B cell (primary cell): Measurements from ENCODE around the gene ENTREP3. TPM values are rescaled to one million over a fixed set of nuclear protein-coding genes. Genes with fewer than 3 reads are reported as not detected.

Source experiments
- ATAC-seq: fragments of 200-7000 bp; cut with Tn5 transposase; one replicate; pipeline ENCODE4 v1.10.0; 2021; ENCODE audit warnings: low read depth, mild to moderate bottlenecking, moderate number of reproducible peaks, moderate library complexity
- CTCF ChIA-PET: fragments of 350-600 bp; sonication (Branson Sonifier 250); formaldehyde crosslinking; loops from one replicate; lab custom pipeline; 2021; ENCODE audit warnings: antibody characterized with exemption, inconsistent platforms; lab: Charles Lee
- POLR2A ChIA-PET: fragments of 350-600 bp; sonication (Branson Sonifier 250); formaldehyde crosslinking; loops from one replicate; lab custom pipeline; 2021; ENCODE audit warnings: antibody characterized with exemption; lab: Charles Lee
- DNase-seq: peaks from one replicate; pipeline ENCODE4 v3.0.0; 2013
- H2AFZ ChIP-seq: 2 replicates; pipeline ENCODE4 v1.6.1; 2012; ENCODE audit warnings: mild to moderate bottlenecking, low read depth, low read length; ENCODE audit not compliant: insufficient read depth, poor library complexity, severe bottlenecking
- H3K27ac ChIP-seq, 2 donors: 1 replicate in 1 of 2; 2 replicates in 1 of 2; pipeline ENCODE4 v1.5.1; 2012 to 2013; ENCODE audit warnings: low read length in 2 of 2, mild to moderate bottlenecking in 2 of 2, moderate library complexity in 1 of 2
- H3K27me3 ChIP-seq, 4 experiments: fragments of 200-600 bp in 1 of 4; sonication (generic) in 1 of 4; replicated peaks in 1 of 4; 1 replicate in 2 of 4; 2 replicates in 2 of 4; pipeline versions ENCODE4 v1.6.1 to v1.7.0; 2013 to 2016; ENCODE audit warnings: low read length in 3 of 4, mild to moderate bottlenecking in 2 of 4, mixed read lengths in 1 of 4, moderate library complexity in 1 of 4; ENCODE audit not compliant: insufficient read depth in 4 of 4, control insufficient read depth in 3 of 4; ENCODE audit errors: control extremely low read depth in 1 of 4
- H3K36me3 ChIP-seq, 2 experiments: replicated peaks in 1 of 2; 1 replicate in 1 of 2; 2 replicates in 1 of 2; pipeline versions ENCODE4 v1.6.1 to v1.7.1; 2013; ENCODE audit warnings: low read length in 1 of 2; ENCODE audit not compliant: insufficient read depth in 2 of 2, control insufficient read depth in 1 of 2; ENCODE audit errors: control extremely low read depth in 1 of 2, extremely low read depth in 1 of 2
- H3K4me1 ChIP-seq, 2 donors: fragments of 200-600 bp in 1 of 2; sonication (generic) in 1 of 2; 1 replicate in 1 of 2; 2 replicates in 1 of 2; pipeline versions ENCODE4 v1.5.1 to v1.6.1; 2013 to 2017; ENCODE audit warnings: low read length in 2 of 2; ENCODE audit not compliant: control insufficient read depth in 2 of 2, insufficient read depth in 2 of 2
- H3K4me2 ChIP-seq: replicated peaks from 2 replicates; pipeline ENCODE3; 2012; ENCODE audit warnings: mild to moderate bottlenecking, low read depth, low read length; ENCODE audit not compliant: poor library complexity, severe bottlenecking
- H3K4me3 ChIP-seq, 5 experiments: fragments of 200-600 bp in 1 of 5; sonication (generic) in 1 of 5; 1 replicate in 3 of 5; 2 replicates in 2 of 5; pipeline versions ENCODE4 v1.5.1 to v1.7.0; 2011 to 2016; ENCODE audit warnings: low read length in 4 of 5, mild to moderate bottlenecking in 4 of 5, low read depth in 2 of 5, control low read depth in 1 of 5, moderate library complexity in 1 of 5; ENCODE audit not compliant: insufficient read depth in 1 of 5; ENCODE audit errors: control extremely low read depth in 1 of 5, extremely low read depth in 1 of 5
- H3K79me2 ChIP-seq: fragments of 200-600 bp; sonication (generic); one replicate; pipeline ENCODE4 v1.6.0; 2016; ENCODE audit warnings: low read length; ENCODE audit not compliant: control insufficient read depth, insufficient read depth
- H3K9ac ChIP-seq: fragments of 200-600 bp; sonication (generic); 2 replicates; pipeline ENCODE4 v1.6.1; 2017; ENCODE audit warnings: mild to moderate bottlenecking, low read length, moderate library complexity
- H3K9me3 ChIP-seq, 3 donors: one replicate each; pipeline versions ENCODE4 v1.6.1 to v1.7.1; 2013; ENCODE audit warnings: low read length in 2 of 3; ENCODE audit not compliant: control insufficient read depth in 2 of 3, insufficient read depth in 1 of 3; ENCODE audit errors: control extremely low read depth in 1 of 3
- H4K20me1 ChIP-seq: 2 replicates; pipeline ENCODE4 v1.6.0; 2012; ENCODE audit warnings: mild to moderate bottlenecking, low read length; ENCODE audit not compliant: insufficient read depth, control insufficient read depth, poor library complexity, severe bottlenecking
- H3K27ac Mint-ChIP-seq: one replicate; pipeline ENCODE4 v1.8.0; 2021; ENCODE audit warnings: mixed read lengths
- H3K27me3 Mint-ChIP-seq: one replicate; pipeline ENCODE4 v1.8.0; 2021; ENCODE audit warnings: mixed read lengths
- H3K4me1 Mint-ChIP-seq: one replicate; pipeline ENCODE4 v1.8.0; 2021; ENCODE audit warnings: mixed read lengths
- H3K4me3 Mint-ChIP-seq: one replicate; pipeline ENCODE4 v1.8.0; 2021; ENCODE audit warnings: mixed read lengths
- H3K9me3 Mint-ChIP-seq: one replicate; pipeline ENCODE4 v1.8.0; 2022; ENCODE audit warnings: mixed read lengths; ENCODE audit not compliant: insufficient read depth
- CTCF ChIP-seq: fragments of 200-600 bp; IDR thresholded peaks from one replicate; pipeline ENCODE4 v1.8.0; 2022; ENCODE audit warnings: antibody characterized with exemption, mild to moderate bottlenecking
- EZH2 ChIP-seq: IDR thresholded peaks from 2 replicates; pipeline ENCODE4 v1.6.1; 2012; ENCODE audit warnings: borderline replicate concordance, low read depth, mild to moderate bottlenecking, moderate library complexity, low read length; ENCODE audit not compliant: insufficient read depth, poor library complexity, severe bottlenecking
- WGBS: methylation state at CpG from one replicate; pipeline ENCODE4 v1.1.5; 2013; ENCODE audit warnings: missing lambda C conversion rate; ENCODE audit not compliant: insufficient coverage; 5-methylcytosine and 5-hydroxymethylcytosine counted together
- intact Hi-C: fragments of 100-400 bp; cut with micrococcal nuclease; formaldehyde crosslinking; loops from one replicate; pipeline ENCODE4 v1.10.0; 2022
- polyA plus RNA-seq: library from polyadenylated mRNA; depleted of rRNA; stranded (reverse); fragments of >200 nt; gene quantifications from 2 replicates; pipeline ENCODE4 v1.2.3, GENCODE V29; 2012
- total RNA-seq, 2 donors: library from RNA; stranded (reverse); fragments of 120-200 nt in 1 of 2; gene quantifications; 1 replicate in 1 of 2; 2 replicates in 1 of 2; pipeline versions ENCODE4 v1.2.3 to v1.2.4, GENCODE V29; 2013 to 2022

Gene ENTREP3
- total and polyA plus RNA-seq, 2 donors (not counting 1 experiment from before 2014, with no cell fraction given), result 7.6 to 15.2 TPM

DNA sequence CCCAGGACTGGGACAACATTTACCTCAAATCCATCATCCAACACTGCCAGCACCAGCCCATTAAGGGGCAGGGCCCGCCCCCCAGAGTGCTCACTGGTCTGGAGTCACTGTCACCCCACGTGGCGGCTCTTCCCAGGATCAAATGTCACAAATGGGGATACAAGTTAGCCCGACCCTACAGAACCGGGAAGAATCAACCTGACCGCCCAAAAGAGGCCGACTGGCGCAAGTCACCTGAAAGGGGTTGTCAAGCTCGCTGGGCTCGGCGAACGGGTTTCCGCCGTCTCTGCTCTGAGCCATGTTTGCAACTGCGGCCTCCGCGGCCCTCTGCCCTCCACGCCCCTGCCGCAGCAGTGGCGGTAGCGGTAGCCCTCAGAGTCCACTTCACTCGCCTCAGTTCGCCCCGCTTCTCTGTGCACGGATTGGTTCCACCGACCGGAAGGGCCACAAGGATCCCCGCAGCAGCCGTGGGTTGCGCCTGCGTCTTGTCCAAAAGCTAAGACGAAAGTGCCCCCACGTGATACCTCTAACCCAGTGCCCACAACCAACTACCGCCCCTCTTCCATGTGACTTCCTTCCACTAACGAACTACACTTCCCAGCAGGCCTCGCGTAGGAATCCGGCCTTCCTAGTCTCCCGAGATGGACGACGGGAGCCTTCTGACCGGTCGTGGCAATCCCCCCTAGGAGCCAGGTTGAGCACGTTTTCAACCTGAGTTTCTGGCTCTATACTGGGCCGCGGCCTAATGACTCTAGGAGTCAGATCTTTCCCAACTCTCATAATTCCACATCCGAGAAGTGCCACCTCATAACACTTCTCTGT lies 6.8 kb upstream of the ENTREP3 start, which contains the start of gene SCAMP3:
Gene SCAMP3 (minus strand): TSS at position 509 of the 822 bp plus-strand sequence. CDS start 209 bp downstream, at position 300.
- Mint-ChIP-seq H3K9me3 (no peaks in the 10 kb centered on the region), H3K27me3 (no peaks in the 10 kb centered on the region), H3K4me1 (peaks cover 28% of the 10 kb centered on the region), H3K4me3 (peak within 1 kb of the TSS; percentile 89), H3K27ac (peak within 1 kb of the TSS; percentile 91)
- Histone ChIP-seq H3K4me2 (peak within 1 kb of the TSS; percentile 87), H3K9ac (peak within 1 kb of the TSS; percentile 84), H3K27ac (peak within 1 kb of the TSS; percentile 50 to 73), H3K9me3 (no peaks in the 10 kb centered on the region), H3K4me3 (peak within 1 kb of the TSS; percentile 62 to 96 (median 86)), H4K20me1 (peaks cover 14% of the 10 kb centered on the region), H3K4me1 (peaks cover 14 to 25% of the 10 kb centered on the region in 2 donors), H2AFZ (peak within 1 kb of the TSS; percentile 79), H3K27me3 (no peaks in the 10 kb centered on the region), H3K36me3 (peaks cover 2 to 49% of the 10 kb centered on the region in 2 experiments), H3K79me2 (peaks cover 19% of the 10 kb centered on the region)
- POLR2A ChIA-PET, result interaction anchor here (0.6 to 2.3 kb wide), 8 partner anchors 9 to 595 kb away, joined by 3 to 18 read pairs (median 4); partner anchors contain the start of genes CLK2, FDPS, GON4L and THBS3
- no peak for TF ChIP-seq CTCF
- no peak for TF ChIP-seq EZH2
- intact Hi-C loops, result loop anchor here (1.0 to 5.0 kb wide), 6 partner anchors 11 to 649 kb away; partner anchors contain the start of genes ASH1L, CLK2, HCN3 and RIT1
- CTCF ChIA-PET, result interaction anchor here (1.0 to 4.3 kb wide), 9 partner anchors 11 to 61 kb away, joined by 3 to 71 read pairs (median 4); partner anchors contain the start of genes CLK2, FDPS, RUSC1 and THBS3
- WGBS, result under 1% methylated on average over 43 of the region's 47 CpGs
- peak; percentile 95 for ATAC-seq
- DNase-seq, result peak; percentile 93
